Activated T-cell treated with anti-CD3 and anti-CD28 coated beads, Interleukin-2, amount 50 U/mL, for 72 hours (primary cell): ENCODE data around the gene KRTAP4-16. TPM values are rescaled to one million over a fixed set of nuclear protein-coding genes. Genes with fewer than 3 reads are reported as not detected.
"Not testable (repeated sequence)": the region's sequence is repeated elsewhere in the genome, so short reads cannot be mapped to it uniquely, and the experiment has no call there.

Source experiments
- ATAC-seq, 2 donors: fragments of 150-1000 bp; cut with Tn5 transposase; replicated peaks in 1 of 2; 2 replicates each; pipeline ENCODE4 v1.10.0; 2021; ENCODE audit warnings: moderate library complexity in 2 of 2, mild to moderate bottlenecking in 1 of 2
- DNase-seq, 2 donors: peaks; one replicate each; pipeline ENCODE4 v3.0.0; 2021 to 2022; ENCODE audit warnings: mixed read lengths in 1 of 2
- H3K27ac Mint-ChIP-seq: one replicate; pipeline ENCODE4 v1.8.0; 2022; ENCODE audit warnings: mild to moderate bottlenecking, moderate library complexity, mixed read lengths
- H3K27me3 Mint-ChIP-seq: one replicate; pipeline ENCODE4 v1.8.0; 2022; ENCODE audit warnings: low read depth, mixed read lengths
- H3K36me3 Mint-ChIP-seq, 2 donors: one replicate each; pipeline ENCODE4 v1.8.0; 2022; ENCODE audit warnings: mixed read lengths in 2 of 2, mild to moderate bottlenecking in 1 of 2; ENCODE audit not compliant: insufficient read depth in 2 of 2
- H3K4me1 Mint-ChIP-seq: one replicate; pipeline ENCODE4 v1.8.0; 2022; ENCODE audit warnings: low read depth, mixed read lengths
- H3K4me3 Mint-ChIP-seq, 2 donors: one replicate each; pipeline ENCODE4 v1.8.0; 2022; ENCODE audit warnings: mild to moderate bottlenecking in 2 of 2, mixed read lengths in 2 of 2, moderate library complexity in 2 of 2
- H3K9me3 Mint-ChIP-seq, 2 donors: one replicate each; pipeline ENCODE4 v1.8.0; 2022; ENCODE audit warnings: mixed read lengths in 2 of 2
- total RNA-seq, 2 donors: library from RNA; stranded (reverse); gene quantifications; one replicate each; pipeline ENCODE4 v1.2.3, GENCODE V29; 2022

Gene KRTAP4-16
- total RNA-seq, 2 donors from 2014 or later: not detected

- H3K27me3 Mint-ChIP-seq: peaks cover 41% of the 10 kb centered on the region
- not testable (repeated sequence) for H3K4me1 Mint-ChIP-seq, H3K9me3 Mint-ChIP-seq, H3K4me3 Mint-ChIP-seq, H3K27ac Mint-ChIP-seq, H3K36me3 Mint-ChIP-seq, DNase-seq, ATAC-seq
These were observed 42.5 kb downstream of the KRTAP4-16 start for GRCh38 chr17:41059276-41060051.

- Mint-ChIP-seq H3K4me3 (no peak overlapping the region), H3K27me3 (peaks cover 41% of the 10 kb centered on the region), H3K36me3 (no peaks in the 10 kb centered on the region), H3K4me1 (no peaks in the 10 kb centered on the region), H3K9me3 (no peaks in the 10 kb centered on the region), H3K27ac (no peak overlapping the region)
- ATAC-seq (no peak), DNase-seq (no peak)
These were observed 43.3 kb downstream of the KRTAP4-16 start for GRCh38 chr17:41058741-41059140.

- H3K4me3 Mint-ChIP-seq: no peak overlapping the region
- ATAC-seq: no peak
- no peaks in the 10 kb centered on the region for H3K9me3 Mint-ChIP-seq
- H3K36me3 Mint-ChIP-seq: no peaks in the 10 kb centered on the region
- H3K4me1 Mint-ChIP-seq: no peaks in the 10 kb centered on the region
- no peak overlapping the region for H3K27ac Mint-ChIP-seq
- no peak for DNase-seq
- peaks cover 41% of the 10 kb centered on the region for H3K27me3 Mint-ChIP-seq
These were observed 44.5 kb downstream of the KRTAP4-16 start for GRCh38 chr17:41057547-41057946.

- not testable (repeated sequence) for H3K4me1 Mint-ChIP-seq, DNase-seq
- H3K27me3 Mint-ChIP-seq: peaks cover 25% of the 10 kb centered on the region
These were observed 46.9 kb downstream of the KRTAP4-16 start, which contains the start of gene KRTAP2-2 for GRCh38 chr17:41055130-41055529. KRTAP2-2 (minus strand) TSS chr17:41055230; CDS start chr17:41055211, 19 bp downstream.

GRCh38 chr17:41054556-41054955 lies 47.5 kb downstream of the KRTAP4-16 start:
- not testable (repeated sequence) for DNase-seq, H3K9me3 Mint-ChIP-seq, H3K27ac Mint-ChIP-seq, H3K36me3 Mint-ChIP-seq, H3K4me1 Mint-ChIP-seq, H3K4me3 Mint-ChIP-seq, ATAC-seq
- peaks cover 22% of the 10 kb centered on the region for H3K27me3 Mint-ChIP-seq

More at GRCh38 chr17:41055130-41055529, 46.9 kb downstream of the KRTAP4-16 start, which contains the start of gene KRTAP2-2:
- not testable (repeated sequence) for H3K27ac Mint-ChIP-seq, H3K36me3 Mint-ChIP-seq, H3K4me3 Mint-ChIP-seq, ATAC-seq, H3K9me3 Mint-ChIP-seq

- Mint-ChIP-seq H3K9me3 (no peaks in the 10 kb centered on the region), H3K36me3 (no peaks in the 10 kb centered on the region), H3K4me1 (no peaks in the 10 kb centered on the region), H3K27me3 (peaks cover 19% of the 10 kb centered on the region), H3K4me3 (no peak overlapping the region), H3K27ac (no peak overlapping the region)
- ATAC-seq (no peak), DNase-seq (no peak)
These were observed 48.0 kb downstream of the KRTAP4-16 start for GRCh38 chr17:41054025-41054424.

- Mint-ChIP-seq H3K4me3 (no peak overlapping the region), H3K27me3 (peaks cover 16% of the 10 kb centered on the region), H3K36me3 (no peaks in the 10 kb centered on the region), H3K4me1 (no peaks in the 10 kb centered on the region), H3K9me3 (no peaks in the 10 kb centered on the region), H3K27ac (no peak overlapping the region)
- ATAC-seq: no peak
- DNase-seq: no peak
These were observed 49.4 kb downstream of the KRTAP4-16 start for GRCh38 chr17:41052566-41052965.

Other genes with a start within 250 kb of the KRTAP4-16 start
- not detected for gene KRT12, start 235.0 kb downstream of the KRTAP4-16 start, total RNA-seq
- not detected for gene KRT20, start 217.0 kb downstream of the KRTAP4-16 start, total RNA-seq
- gene KRT23, start 164.6 kb downstream of the KRTAP4-16 start, total RNA-seq: not detected
- not detected for gene KRT39, start 135.3 kb downstream of the KRTAP4-16 start, total RNA-seq
- not detected for gene KRT40, start 117.9 kb downstream of the KRTAP4-16 start, total RNA-seq
- not detected for gene KRTAP3-3, start 108.0 kb downstream of the KRTAP4-16 start, total RNA-seq
- gene KRTAP3-2, start 102.3 kb downstream of the KRTAP4-16 start, total RNA-seq: not detected
- not detected for gene KRTAP3-1, start 93.1 kb downstream of the KRTAP4-16 start, total RNA-seq
- gene KRTAP1-5, start 75.0 kb downstream of the KRTAP4-16 start, total RNA-seq: not detected
- not detected for gene KRTAP1-4, start 72.0 kb downstream of the KRTAP4-16 start, total RNA-seq
- not detected for gene KRTAP1-3, start 67.3 kb downstream of the KRTAP4-16 start, total RNA-seq
- not detected for gene KRTAP1-1, start 60.8 kb downstream of the KRTAP4-16 start, total RNA-seq
- not detected for gene KRTAP2-1, start 54.9 kb downstream of the KRTAP4-16 start, total RNA-seq
- not detected for gene KRTAP2-2, start 47.0 kb downstream of the KRTAP4-16 start, total RNA-seq
- not detected for gene KRTAP2-3, start 42.1 kb downstream of the KRTAP4-16 start, total RNA-seq
- gene KRTAP2-4, start 36.3 kb downstream of the KRTAP4-16 start, total RNA-seq: not detected
- not detected for gene KRTAP4-7, start 18.1 kb downstream of the KRTAP4-16 start, total RNA-seq
- gene KRTAP4-8, start 4.1 kb downstream of the KRTAP4-16 start, total RNA-seq: not detected
- not detected for gene KRTAP4-9, start 3.2 kb upstream of the KRTAP4-16 start, total RNA-seq
- gene KRTAP4-11, start 16.2 kb upstream of the KRTAP4-16 start, total RNA-seq: not detected
- not detected for gene KRTAP4-12, start 22.0 kb upstream of the KRTAP4-16 start, total RNA-seq
- gene KRTAP4-6, start 38.3 kb upstream of the KRTAP4-16 start, total RNA-seq: not detected
- not detected for gene KRTAP4-5, start 47.6 kb upstream of the KRTAP4-16 start, total RNA-seq
- gene KRTAP4-4, start 58.5 kb upstream of the KRTAP4-16 start, total RNA-seq: not detected
- gene KRTAP4-3, start 66.0 kb upstream of the KRTAP4-16 start, total RNA-seq: not detected
- gene KRTAP4-2, start 76.0 kb upstream of the KRTAP4-16 start, total RNA-seq: not detected
- gene KRTAP4-1, start 82.7 kb upstream of the KRTAP4-16 start, total RNA-seq: not detected
- gene KRTAP9-1, start 87.7 kb upstream of the KRTAP4-16 start, total RNA-seq: not detected
- not detected for gene KRTAP9-2, start 124.4 kb upstream of the KRTAP4-16 start, total RNA-seq
- gene KRTAP9-3, start 130.2 kb upstream of the KRTAP4-16 start, total RNA-seq: not detected
- gene KRTAP9-8, start 135.8 kb upstream of the KRTAP4-16 start, total RNA-seq: not detected
- not detected for gene KRTAP9-4, start 147.5 kb upstream of the KRTAP4-16 start, total RNA-seq
- not detected for gene KRTAP9-9, start 153.2 kb upstream of the KRTAP4-16 start, total RNA-seq
- not detected for gene KRTAP9-6, start 163.2 kb upstream of the KRTAP4-16 start, total RNA-seq
- not detected for gene KRTAP9-7, start 173.5 kb upstream of the KRTAP4-16 start, total RNA-seq
- gene KRTAP29-1, start 200.6 kb upstream of the KRTAP4-16 start, total RNA-seq: not detected
- gene KRTAP16-1, start 207.1 kb upstream of the KRTAP4-16 start, total RNA-seq: not detected
- not detected for gene KRTAP17-1, start 213.5 kb upstream of the KRTAP4-16 start, total RNA-seq
- not detected for gene KRT33A, start 248.6 kb upstream of the KRTAP4-16 start, total RNA-seq